ENCODE data around the gene FGFBP1. TPM values are rescaled to one million over a fixed set of nuclear protein-coding genes. Genes with fewer than 3 reads are reported as not detected.

The FGFBP1 gene
- total RNA-seq, 1 donor from 2014 or later: not detected

DNA sequence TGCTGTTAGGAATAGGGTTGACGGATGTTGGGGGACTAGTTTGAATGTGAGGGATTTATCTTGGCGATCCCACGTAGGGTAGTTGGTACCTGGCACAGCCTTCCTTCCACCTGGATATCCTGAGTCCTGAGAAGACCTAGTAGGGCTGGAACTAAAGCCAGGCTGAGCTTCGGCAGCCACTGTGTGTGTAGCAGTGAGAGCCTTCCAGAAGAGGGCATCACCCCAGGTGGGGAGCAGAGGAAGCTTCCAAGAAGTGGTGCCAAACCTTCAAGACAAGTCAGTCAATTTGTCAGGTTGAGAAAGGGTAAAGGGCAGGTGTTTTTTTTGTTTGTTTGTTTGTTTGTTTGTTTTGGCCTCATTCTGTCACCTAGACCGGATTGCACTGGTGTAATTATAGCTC, 25.6 kb upstream of the FGFBP1 start:
- no peak overlapping the region for H2AFZ ChIP-seq (replicated peaks)
- no peaks in the 10 kb centered on the region for H4K20me1 ChIP-seq (ENCODE audit: low read depth)
- H3K79me2 ChIP-seq (ENCODE audit: low read depth): no peaks in the 10 kb centered on the region
- H3F3A ChIP-seq (ENCODE audit: low read depth): no peaks in the 10 kb centered on the region
- H3K9me3 ChIP-seq (ENCODE audit: low read depth): no peaks in the 10 kb centered on the region
- TF ChIP-seq CTCF (IDR thresholded peaks at IDR 0.05): peak; percentile 7
- no peak for TF ChIP-seq EZH2phosphoT487 (IDR thresholded peaks at IDR 0.05)
- no peak for TF ChIP-seq EZH2 (IDR thresholded peaks at IDR 0.05)
- no peaks in the 10 kb centered on the region for H3K36me3 ChIP-seq
- H3K4me2 ChIP-seq: no peak overlapping the region
- peaks cover 23% of the 10 kb centered on the region for H3K36me3 Mint-ChIP-seq
- no peak overlapping the region for H3K4me3 ChIP-seq
- peaks cover 2% of the 10 kb centered on the region for H3K27me3 Mint-ChIP-seq (ENCODE audit: insufficient read depth, low read depth)
- no peak overlapping the region for H3K9ac ChIP-seq
- H3K4me3 Mint-ChIP-seq: no peak overlapping the region
- no peaks in the 10 kb centered on the region for H3K27me3 ChIP-seq
- H3K4me1 ChIP-seq: no peaks in the 10 kb centered on the region
- no peak overlapping the region for H3K27ac Mint-ChIP-seq
- no peak overlapping the region for H3K27ac ChIP-seq
- H3K4me1 Mint-ChIP-seq: peaks cover 3% of the 10 kb centered on the region
- DNase-seq (ENCODE audit: low spot score): no peak
- H3K9me3 Mint-ChIP-seq: peaks cover 5% of the 10 kb centered on the region

DNA sequence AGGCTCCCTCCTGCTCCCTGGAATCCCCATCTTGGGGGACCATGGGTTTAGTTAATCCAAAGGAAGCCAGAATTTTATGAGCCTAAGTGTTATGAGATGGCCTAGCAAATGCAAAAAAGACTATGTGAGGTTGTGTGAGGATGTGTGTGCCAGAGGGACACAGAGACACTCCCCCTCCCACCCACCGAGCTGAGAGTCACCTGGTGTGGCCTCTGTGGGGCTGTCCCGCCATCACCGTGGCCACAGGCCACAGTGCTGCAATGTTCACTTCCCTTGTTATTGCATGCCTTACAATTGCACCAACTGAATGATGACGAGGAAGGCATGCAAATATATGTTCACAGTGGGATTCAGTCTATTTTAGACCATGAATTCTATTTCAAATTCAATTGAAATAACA, 25.0 kb upstream of the FGFBP1 start:
- no peaks in the 10 kb centered on the region for H3K36me3 ChIP-seq
- no peak for TF ChIP-seq EZH2phosphoT487 (IDR thresholded peaks at IDR 0.05)
- TF ChIP-seq CTCF (IDR thresholded peaks at IDR 0.05): no peak
- TF ChIP-seq EZH2 (IDR thresholded peaks at IDR 0.05): no peak
- H2AFZ ChIP-seq (replicated peaks): no peak overlapping the region
- no peaks in the 10 kb centered on the region for H3K4me1 ChIP-seq
- H3K4me3 ChIP-seq: no peak overlapping the region
- DNase-seq (ENCODE audit: low spot score): no peak
- no peaks in the 10 kb centered on the region for H3K9me3 ChIP-seq (ENCODE audit: low read depth)
- no peaks in the 10 kb centered on the region for H3K79me2 ChIP-seq (ENCODE audit: low read depth)
- peaks cover 2% of the 10 kb centered on the region for H3K27me3 Mint-ChIP-seq (ENCODE audit: insufficient read depth, low read depth)
- no peak overlapping the region for H3K9ac ChIP-seq
- H3K4me1 Mint-ChIP-seq: peaks cover 3% of the 10 kb centered on the region
- H3K27ac ChIP-seq: no peak overlapping the region
- H4K20me1 ChIP-seq (ENCODE audit: low read depth): no peaks in the 10 kb centered on the region
- no peak overlapping the region for H3K4me3 Mint-ChIP-seq
- H3K4me2 ChIP-seq: no peak overlapping the region
- peak overlapping the region; percentile 32 for H3K27ac Mint-ChIP-seq
- no peaks in the 10 kb centered on the region for H3K27me3 ChIP-seq
- peaks cover 5% of the 10 kb centered on the region for H3K9me3 Mint-ChIP-seq
- H3F3A ChIP-seq (ENCODE audit: low read depth): no peaks in the 10 kb centered on the region
- H3K36me3 Mint-ChIP-seq: peaks cover 17% of the 10 kb centered on the region

DNA sequence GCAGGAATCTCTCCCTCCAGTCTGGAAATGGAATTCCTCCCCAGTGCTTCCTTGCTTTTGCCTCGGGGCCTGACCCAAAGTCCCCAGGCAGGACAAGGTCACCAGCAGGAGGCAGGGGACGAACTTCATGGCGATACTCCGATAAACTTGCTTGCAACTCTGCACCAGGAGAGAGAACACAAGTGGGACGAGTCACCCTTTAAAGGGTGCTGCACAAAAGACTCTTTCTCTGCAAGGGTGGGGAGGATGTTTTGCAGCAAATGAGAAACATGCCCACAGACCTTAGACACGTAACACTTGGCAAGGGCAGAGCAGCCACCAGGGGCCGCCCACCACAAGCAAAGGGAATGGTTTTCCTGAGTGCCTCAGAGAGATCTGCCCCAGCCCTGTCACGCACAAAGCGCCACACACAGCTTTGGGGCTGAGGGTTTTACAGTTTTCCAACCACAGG, 24.5 kb upstream of the FGFBP1 start, which contains the start of gene FGFBP2:
FGFBP2 (minus strand) TSS at position 175 of the 451 bp plus-strand sequence; CDS start at position 129, 46 bp downstream.
- Histone ChIP-seq H3F3A (ENCODE audit: low read depth) (no peaks in the 10 kb centered on the region), H3K27ac (no peak within 1 kb of the TSS), H3K79me2 (ENCODE audit: low read depth) (no peaks in the 10 kb centered on the region), H3K36me3 (no peaks in the 10 kb centered on the region), H3K4me3 (no peak within 1 kb of the TSS), H3K4me2 (no peak within 1 kb of the TSS), H3K9me3 (ENCODE audit: low read depth) (no peaks in the 10 kb centered on the region), H2AFZ (replicated peaks) (no peak within 1 kb of the TSS), H3K27me3 (no peaks in the 10 kb centered on the region), H3K9ac (no peak within 1 kb of the TSS), H3K4me1 (no peaks in the 10 kb centered on the region), H4K20me1 (ENCODE audit: low read depth) (no peaks in the 10 kb centered on the region)
- TF ChIP-seq EZH2phosphoT487 (IDR thresholded peaks at IDR 0.05): no peak
- no peak for TF ChIP-seq EZH2 (IDR thresholded peaks at IDR 0.05)
- peak; percentile 63 for TF ChIP-seq CTCF (IDR thresholded peaks at IDR 0.05)
- Mint-ChIP-seq H3K4me1 (peaks cover 3% of the 10 kb centered on the region), H3K36me3 (peaks cover 12% of the 10 kb centered on the region), H3K27me3 (ENCODE audit: insufficient read depth, low read depth) (peaks cover 2% of the 10 kb centered on the region), H3K27ac (peak within 1 kb of the TSS; percentile 32), H3K4me3 (no peak within 1 kb of the TSS), H3K9me3 (peaks cover 5% of the 10 kb centered on the region)
- DNase-seq (ENCODE audit: low spot score): peak; percentile 67

All from neural progenitor cell (in vitro differentiated cells).